NOMO-1 treated with DMSO at 0.1 percent for 48 hours (cell line): ENCODE data around the gene SOCS7.

Source experiments
- DNase-seq: peaks from one replicate; lab custom pipeline; 2025; ENCODE audit not compliant: unreplicated experiment; lab: John Stamatoyannopoulos, UW

SOCS7 gene

DNA sequence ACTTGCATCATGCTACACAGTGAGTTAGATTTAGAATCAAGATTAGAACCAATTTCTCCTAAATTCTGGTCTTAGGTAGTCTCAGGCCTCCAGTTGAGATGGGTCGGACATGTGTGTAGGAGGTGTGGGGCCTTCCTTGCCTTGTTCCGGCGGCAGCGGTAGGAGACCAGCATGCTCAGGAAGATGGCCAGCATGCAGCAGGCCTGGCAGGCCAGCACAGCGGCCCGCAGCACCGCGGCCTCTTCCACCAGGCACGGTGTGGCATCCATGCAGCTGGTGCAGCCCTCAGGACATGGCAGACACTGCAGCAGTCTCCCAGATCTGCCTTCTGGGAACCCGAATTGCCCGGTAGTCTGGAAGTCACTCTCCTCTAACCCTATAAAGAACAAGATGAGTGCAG, 14.8 kb upstream of the SOCS7 start:
- DNase-seq: no peak

DNA sequence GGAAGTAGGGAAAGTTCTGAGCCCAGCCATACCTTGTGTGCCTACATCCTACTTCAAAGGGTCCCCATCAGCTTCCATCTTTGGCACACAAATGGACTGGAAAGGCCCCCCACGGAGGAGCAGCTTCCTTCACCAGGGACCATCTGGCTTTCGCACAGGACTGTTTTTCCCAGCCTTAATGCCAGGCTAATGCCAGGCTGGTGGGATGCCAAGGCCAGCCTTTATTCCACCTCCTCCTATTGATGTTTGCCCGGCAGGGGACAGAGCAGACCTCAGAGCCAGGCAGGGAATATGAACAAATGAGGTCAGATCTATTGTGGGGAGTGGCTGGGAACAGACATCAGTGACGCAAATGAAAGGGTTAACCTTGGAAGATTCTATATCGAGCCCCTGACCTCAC, 13.6 kb upstream of the SOCS7 start:
- DNase-seq: no peak

DNA sequence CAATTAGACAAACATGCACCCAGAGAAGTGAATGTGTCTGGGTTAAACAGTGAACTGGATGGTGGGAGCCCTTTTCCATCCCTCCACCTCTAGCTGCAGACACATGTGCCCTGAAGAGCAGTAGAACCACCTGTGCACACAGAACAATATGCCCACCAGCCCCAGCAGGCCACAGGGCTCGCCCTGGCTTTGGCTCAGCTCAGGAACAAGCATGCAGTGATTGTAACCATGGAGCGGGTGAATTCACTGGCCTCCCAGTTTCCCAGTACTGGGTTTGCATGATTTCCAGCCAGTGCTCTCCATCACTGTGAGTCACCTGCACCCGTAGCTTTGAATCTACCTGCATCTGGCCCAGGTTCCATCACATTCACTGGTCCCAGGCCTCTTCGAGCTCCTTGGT, 13.1 kb upstream of the SOCS7 start:
- DNase-seq: no peak

DNA sequence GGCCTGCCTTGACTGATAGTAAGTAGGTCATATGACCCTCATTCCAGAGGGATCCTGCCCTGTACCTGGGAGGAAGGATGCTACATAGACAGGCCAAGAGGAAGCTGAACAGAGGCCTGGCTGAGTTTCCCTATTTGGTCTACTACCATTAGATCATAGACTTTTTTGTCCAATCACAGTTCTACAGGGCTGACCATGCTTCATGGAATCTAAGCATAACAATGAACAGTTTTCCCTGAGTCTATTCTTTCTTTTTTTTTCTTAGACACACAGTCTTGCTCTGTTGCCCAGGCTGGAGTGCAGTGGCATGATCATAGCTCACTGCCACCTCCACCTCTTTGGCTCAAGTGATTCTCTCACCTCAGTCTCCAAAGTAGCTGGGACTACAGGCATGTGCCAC, 11.8 kb upstream of the SOCS7 start:
- no peak for DNase-seq

DNA sequence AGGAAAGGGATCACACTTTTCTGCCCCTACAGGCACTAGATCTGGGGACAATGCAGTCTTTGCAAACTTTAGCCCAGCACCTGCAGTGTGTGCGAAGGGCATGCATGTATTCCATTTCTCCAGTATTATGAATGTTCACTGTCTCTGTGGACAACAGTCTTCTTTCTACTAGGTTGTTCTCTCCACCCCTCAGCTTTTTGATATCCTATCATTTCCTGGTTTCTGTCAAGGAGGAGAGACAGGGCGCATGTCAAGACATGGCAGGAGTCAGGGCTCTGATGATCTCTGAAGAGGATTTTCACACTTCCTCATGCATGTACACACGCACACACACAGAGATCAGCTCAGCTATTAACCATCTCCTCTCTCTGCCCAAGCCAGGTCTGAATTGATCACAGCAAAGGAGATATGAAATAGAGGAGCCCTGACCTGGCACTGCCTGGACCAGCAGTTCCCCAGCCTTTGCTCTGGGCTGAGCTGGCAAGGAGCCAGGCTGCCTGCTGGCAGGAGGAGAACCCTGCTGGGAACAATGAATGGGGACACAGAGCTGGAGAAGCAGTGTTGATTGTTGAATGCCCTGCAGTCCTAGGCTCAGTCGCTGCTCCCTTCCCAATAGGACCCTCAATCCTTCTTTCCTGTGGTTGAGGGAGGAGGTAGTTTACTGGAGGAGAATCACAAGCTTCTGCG, 10.5 kb upstream of the SOCS7 start:
- no peak for DNase-seq

DNA sequence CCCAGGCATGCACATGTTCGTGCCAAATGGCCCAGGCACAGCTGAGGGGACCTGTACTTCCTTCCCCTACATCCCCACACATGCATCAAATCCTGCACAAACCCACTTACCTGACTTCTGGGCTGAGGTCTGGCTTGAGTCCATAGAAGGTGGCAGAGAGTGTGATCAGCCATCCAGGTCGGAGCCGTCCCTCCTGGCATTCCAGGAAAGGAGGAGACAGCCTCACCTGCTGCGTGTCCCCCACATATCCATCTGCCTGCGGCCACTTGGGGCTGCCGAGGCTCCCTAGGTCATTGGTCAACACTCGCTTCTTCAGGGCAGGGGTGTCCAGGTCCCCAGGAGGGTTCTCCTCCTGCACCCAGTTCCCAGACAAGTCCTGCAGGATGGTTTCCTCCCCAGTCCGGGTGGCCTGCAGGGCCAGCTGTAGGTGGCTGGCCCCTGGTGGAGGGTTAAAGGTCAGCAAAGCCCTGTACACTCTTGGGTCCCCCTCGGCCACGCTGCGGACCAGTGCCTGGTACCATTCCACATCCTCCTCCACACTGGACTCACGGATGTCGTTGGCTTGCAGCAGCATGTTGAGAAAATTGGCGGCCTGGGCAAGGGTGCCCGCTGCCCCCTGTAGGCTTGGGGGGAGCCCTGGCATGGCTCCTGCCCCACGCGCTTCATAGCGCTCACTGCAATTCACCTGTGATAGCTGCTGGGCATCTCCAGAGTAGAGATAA, 8.6 kb upstream of the SOCS7 start:
- DNase-seq: no peak

DNA sequence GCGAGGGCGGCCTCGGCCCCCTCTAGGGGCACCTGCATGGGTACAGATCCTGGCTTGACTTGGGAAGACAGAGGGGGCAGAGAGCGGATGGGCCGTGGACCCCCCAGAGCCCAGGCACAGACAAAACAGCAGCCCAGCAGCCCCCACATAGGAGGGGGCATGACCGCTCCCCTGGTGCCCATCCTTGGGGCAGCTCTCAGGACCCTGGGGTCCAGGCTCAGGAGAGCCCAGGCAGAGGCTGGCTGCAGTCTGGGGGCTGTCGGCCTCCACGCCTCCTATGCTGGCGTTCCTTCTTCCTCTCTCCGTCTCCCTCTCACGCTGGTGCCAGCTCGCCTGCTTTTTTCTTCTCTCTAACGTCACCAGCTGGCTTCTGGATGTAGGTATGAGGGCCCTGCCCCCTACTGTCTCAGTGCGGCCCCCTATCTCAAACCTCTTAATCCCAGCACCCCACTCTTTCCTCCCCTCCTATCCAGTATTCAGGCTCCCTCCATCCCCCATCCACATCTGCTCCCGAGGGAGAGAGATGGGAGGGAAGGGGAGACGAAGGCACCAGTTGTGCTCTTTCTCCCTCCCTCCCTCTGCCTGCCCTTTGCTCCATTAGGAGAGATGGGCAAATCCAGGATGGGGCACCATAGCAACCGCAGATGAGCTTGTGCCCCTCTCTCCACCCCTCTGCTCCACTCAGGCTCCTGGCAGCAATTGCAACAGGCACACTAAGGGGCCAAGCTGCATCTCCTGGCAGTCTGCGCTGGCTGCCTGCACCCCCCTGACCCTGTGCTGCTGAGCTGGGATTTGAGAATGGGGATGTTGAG, 7.8 kb upstream of the SOCS7 start, which contains the start of gene GPR179:
Gene GPR179 (minus strand): TSS at position 349 of the 812 bp plus-strand sequence. CDS start 167 bp downstream, at position 182.
- DNase-seq: no peak

DNA sequence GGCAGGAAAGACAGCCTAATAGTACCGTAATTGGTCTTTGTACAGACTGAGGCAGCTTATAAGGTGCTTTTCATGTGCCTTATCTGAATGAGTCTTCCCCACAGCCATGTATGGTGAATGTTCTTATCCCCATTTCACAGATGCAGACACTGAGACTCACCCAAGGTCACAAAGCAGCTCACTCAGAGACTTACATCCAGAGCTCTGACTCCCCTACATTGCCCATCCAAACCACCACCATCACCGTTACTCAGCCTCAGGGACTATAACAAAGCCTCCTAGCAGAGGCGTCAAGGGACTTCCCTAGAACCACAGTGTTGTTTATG, 7.3 kb upstream of the SOCS7 start:
- no peak for DNase-seq

DNA sequence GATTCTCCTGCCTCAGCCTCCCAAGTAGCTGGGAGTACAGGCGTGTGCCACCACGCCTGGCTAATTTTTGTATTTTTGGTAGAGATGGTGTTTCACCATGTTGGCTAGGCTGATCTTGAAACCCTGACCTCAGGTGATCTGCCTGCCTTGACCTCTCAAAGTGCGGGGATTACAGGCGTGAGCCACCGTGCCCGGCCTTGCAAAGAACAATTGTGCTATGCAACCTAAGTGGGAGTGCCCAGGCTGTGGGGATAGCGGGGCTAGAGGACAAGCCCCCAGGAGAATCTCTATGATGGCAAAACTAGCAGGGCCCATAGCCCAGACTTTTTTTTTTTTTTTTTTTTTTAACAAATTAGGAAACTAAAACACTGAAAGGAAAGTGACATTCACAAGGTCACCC, 5.9 kb upstream of the SOCS7 start:
- DNase-seq: no peak

DNA sequence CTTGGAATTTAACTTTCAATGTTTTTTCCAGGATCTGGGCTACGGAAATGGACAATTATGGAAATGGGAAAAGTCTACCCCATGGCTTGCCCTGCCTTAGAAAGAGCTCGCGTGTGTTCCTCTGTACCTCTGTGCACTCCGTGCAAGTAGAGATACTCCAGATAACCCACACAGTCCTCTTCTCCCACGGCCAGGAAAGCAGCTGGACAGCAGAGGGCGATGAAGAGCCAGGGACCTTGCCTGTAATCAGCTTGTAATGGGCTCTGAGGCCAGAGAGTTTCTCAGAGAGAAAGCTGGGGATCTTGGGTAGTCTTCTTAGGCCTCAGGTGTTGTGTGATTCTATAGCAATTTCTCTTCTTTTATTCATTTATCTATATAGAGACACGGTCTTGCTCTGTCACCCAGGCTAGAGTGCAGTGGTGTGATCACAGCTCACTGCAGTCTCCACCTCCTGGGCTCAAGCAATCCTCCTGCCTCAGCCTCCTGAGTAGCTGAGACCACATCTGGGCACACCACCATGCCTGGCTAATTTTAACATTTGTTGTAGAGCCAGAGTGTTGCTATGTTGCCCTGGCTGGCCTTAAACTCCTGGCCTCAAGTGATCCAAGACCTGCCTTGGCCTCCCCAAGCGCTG, 2.4 kb upstream of the SOCS7 start:
- peak; percentile 76 for DNase-seq

DNA sequence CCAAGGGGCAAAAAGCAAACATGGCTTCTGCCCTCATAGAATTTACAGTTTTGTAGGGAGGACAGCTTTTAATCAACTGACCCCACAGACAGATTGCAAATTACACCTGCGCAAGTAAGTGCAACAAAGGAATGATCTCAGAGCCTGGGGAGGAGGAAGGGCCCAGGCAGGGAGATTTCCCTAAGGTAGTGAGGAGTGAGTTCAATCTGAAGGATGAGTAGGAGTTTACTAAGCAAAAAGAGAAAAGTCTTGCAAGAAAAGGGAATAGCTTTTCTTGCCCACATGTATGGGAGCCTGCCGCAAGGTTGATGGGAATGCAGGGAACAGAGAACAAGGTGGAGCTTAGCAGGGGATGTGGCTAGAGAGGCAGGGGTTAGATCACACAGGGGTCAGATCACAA, 1.6 kb upstream of the SOCS7 start:
- no peak for DNase-seq

DNA sequence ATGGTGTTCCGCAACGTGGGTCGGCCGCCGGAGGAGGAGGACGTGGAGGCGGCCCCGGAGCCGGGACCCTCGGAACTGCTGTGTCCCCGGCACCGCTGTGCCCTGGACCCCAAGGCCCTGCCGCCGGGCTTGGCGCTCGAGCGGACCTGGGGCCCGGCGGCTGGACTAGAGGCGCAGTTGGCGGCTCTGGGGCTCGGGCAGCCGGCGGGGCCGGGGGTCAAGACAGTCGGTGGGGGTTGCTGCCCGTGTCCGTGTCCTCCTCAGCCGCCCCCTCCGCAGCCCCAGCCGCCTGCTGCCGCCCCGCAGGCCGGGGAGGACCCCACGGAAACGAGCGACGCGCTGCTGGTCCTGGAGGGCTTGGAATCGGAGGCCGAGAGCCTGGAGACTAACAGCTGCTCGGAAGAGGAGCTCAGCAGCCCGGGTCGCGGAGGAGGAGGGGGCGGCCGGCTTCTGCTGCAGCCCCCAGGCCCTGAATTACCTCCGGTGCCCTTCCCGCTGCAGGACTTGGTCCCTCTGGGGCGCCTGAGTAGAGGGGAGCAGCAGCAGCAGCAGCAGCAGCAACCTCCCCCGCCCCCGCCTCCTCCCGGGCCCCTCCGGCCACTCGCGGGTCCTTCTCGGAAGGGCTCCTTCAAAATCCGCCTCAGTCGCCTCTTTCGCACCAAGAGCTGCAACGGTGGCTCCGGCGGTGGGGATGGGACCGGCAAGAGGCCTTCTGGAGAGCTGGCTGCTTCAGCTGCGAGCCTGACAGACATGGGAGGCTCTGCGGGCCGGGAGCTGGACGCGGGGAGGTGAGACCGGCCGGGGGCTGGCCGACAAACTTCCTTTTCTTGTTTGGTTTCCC, 821 bp downstream of the SOCS7 start:
- no peak for DNase-seq

DNA sequence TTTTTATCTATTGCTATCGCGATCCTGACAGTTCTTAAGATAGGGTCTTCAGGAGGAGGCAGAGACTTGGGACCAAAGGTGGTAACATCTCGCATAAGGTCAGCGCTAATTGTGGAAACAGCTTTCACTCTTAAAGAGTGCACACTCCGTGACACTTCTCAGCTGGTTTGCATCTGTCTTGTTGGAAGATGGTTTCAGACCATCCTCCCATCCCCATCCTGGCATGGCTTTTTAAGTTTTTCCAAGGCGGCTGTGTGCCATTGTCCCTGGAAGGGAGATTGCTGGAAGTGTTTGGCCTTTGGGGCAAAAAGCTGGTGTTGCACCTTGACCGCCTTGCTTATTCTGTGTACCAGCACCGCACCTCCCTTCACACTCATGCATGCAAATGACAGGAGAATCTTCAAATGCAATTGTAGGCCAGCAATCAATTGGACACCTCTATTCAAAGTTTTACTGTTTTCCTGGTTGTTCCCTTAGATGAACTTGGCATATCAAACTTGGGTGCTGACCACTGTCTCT, 1.5 kb downstream of the SOCS7 start:
- DNase-seq: no peak

DNA sequence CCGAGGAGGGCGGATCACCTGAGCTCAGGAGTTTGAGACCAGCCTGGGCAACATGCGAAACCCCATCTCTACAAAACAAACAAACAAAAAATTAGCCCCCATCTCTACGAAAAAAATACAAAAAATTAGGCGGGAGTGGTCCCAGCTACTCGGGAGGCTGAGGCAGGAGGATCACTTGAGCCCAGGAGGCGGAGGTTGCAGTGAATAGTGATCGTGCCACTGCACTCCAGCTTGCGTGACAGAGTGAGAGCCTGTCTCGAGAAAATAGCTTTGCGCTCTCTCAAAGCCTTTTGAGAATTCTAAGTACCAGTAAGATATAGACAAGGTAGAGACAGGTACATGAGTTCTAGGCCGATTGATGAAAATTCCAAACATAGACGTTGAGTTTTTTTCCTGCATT, 2.0 kb downstream of the SOCS7 start:
- DNase-seq: no peak

DNA sequence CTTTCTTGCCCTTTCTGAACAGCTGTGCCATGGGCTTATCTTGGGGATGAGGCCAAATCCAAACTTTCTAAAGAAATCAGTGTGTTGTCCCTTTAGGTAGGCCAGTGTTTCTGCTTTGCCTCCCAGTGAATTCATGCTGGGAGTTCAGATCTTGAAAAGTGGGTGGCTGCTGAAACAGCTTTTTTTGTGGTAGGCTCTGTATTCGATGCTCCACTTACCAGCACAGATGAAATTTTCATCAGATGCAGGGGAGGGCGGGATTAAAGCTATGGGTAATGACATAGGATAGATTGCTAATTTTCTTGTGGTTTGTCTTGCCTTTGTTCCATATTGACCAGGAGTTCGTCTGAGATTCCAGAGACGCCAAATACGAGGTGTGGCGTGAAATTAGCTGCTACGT, 2.8 kb downstream of the SOCS7 start:
- DNase-seq: no peak

DNA sequence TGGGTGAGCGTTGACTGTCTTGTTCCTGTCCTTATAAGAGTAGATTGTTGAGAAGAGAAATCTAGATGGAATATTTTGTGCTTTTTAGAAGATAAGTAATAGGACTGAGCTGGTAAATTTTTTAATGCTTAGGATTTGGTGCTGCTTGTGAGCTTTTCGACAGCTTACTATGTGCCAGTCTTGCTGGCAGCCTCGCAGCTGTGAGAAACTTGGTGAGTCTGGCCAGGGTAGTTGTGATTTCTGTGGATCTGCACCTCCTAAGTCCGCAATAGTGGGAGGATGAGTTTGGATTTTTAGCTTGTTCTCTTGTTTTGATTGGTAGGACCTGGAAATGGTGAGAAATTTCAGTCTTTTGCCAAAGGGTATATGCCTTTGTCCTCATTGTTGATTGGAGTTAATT, 3.6 kb downstream of the SOCS7 start:
- DNase-seq: no peak

DNA sequence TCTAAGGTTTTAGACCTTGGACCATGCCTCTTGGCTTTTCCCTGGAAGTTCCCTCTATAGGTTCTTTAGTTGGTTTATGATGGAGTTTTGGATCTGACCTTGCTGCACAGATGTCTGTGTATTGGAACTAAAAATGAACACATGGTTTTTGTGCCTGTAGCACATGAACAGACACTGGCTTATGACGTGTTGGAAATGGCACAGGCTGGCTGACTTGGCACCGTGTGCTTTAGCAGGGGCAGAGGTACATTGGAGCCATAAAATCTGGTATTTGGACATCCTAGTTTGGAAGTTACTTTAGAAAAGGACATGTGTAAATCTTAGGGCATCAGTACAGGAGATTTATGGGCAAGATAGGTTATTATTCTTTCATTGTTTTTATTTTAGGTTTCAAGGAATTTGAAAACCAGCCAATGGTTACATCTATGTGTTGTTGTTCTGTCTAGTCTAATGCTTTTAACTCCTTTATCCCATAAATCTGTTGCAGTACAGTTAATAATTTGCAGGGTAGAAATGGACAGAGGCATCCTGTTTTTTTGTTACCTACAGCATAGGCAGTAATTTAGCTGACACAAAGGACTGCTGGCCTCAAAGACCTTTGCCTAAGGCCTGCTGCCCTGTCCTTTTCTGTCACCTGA, 6.0 kb downstream of the SOCS7 start:
- no peak for DNase-seq

DNA sequence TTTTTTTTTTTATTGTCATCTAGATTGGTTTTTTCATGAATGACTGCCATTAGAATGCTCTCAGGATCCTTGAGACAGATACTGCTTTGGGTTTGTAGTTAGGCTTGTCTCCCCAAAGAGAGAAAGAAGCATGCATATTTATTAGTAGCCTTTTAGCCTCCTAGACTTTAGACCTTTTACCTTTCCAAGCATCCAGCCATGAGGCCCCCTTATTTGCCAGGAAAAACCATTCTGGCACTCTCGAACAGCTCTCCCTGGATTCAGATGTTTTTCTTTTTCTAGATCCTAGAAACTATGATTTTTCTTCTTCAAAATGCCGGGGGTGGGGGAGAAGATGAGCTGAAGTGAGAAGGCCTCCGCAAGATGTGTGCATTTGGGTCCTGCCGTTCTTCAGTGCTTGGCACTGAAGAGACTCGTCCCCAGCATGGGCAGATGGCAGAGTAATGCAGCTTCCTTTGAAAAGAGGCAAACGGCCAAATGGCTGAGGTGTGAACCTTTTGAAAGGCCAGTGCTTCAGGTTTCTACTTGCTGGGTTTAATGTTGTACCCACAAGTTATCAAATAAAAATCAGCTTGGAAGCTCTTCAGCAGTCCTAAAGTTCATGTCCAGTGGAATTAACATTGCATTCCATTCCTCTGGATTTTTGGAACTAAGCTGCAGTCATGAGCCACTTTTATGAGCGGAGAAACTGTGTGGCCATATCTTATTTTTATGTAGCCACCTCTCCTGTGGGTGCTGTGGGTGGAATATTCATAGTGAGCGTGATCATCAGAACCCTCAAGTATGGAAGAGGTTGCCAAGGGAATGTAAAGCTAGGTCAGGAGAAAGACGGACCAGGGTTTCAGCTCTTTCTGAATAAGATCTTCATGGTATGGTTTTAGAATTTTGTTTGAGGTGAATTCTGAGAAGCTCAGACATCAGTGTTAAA, 7.2 kb downstream of the SOCS7 start:
- DNase-seq: no peak
